UCSD-AML1 (cell line): ENCODE measurements around the gene HIPK1.
"Not testable (repeated sequence)": the region's sequence is repeated elsewhere in the genome, so short reads cannot be mapped to it uniquely, and the experiment has no call there.

Experiments used
- DNase-seq: peaks from one replicate; lab custom pipeline; 2025; ENCODE audit not compliant: unreplicated experiment; lab: John Stamatoyannopoulos, UW

HIPK1 gene

DNA sequence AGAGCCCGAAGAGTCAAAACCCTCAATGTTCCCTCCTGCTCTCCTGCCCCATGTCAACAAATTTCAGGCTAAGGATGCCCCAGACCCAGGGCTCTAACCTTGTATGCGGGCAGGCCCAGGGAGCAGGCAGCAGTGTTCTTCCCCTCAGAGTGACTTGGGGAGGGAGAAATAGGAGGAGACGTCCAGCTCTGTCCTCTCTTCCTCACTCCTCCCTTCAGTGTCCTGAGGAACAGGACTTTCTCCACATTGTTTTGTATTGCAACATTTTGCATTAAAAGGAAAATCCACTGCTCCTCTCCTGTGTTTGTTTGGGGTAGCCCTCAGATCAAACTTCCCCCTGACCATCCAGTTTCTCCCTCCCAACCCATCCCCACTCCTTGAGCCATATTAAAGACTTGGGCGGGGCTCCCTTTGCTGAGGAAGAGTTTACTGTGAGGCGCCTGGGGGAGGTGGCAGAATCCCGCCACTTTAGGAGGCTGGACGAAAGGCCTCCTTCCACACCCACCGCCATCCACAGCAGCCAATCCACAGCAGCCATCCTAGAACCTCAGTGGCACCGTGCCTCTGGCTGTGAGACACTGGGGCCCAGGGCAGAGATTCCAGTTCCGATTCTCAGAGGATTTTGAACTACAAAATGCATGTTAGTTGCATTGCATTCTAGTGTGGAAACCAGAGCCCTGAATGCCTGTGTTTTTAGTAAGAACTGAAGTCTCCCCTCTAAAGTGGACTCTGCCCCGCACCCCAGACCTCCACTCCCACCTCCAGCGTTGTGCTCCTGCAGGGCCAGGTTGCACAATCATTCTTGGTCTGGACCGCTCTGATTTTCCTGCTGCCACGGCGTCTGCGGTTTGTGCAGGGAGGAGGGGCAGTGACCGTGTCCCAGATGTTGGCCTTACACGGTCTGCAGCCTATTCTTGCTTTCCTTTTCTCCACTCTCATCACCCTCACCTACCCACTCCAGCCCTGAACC lies 53.1 kb downstream of the HIPK1 start:
- DNase-seq: peak; percentile 62

DNA sequence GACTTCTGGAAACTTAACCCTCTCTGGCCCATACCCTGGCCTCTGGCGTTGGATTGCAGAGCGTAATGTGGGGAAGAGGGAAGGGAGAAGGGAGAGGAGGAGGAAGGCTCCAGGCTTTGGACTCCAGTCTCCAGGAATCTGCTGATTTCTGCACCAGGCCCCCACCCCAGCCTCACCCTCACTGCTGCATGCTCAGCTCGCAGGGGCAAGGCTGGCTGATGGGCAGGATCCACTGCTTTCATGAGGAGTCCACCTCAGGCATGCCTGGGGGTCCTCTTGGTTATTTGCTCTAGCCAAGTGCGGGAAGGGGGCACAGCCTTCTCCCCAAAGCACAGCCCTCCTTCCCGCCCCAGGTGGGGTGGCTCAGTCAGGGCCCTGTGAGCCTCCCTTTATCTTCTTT lies 53.8 kb downstream of the HIPK1 start:
- DNase-seq: no peak

DNA sequence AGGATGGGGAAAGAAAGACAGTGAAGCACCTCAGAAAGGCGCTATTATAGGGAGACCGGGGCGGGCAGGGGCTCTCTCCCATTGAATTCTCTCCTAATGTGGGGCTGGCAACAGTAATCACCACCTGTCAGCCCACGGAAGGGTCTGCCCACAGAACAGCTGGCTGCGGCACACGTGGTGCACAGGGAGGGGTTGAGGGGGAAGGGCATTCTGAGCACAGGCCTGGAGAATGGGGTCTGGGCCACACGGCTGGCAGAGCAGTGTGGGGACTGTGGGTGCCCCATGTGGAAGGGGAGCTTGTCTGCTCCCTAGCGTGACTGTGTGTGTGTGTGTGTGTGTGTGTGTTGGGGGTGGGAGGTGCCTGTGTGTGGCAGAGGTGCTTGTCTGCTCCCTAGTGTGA lies 54.3 kb downstream of the HIPK1 start:
- no peak for DNase-seq

DNA sequence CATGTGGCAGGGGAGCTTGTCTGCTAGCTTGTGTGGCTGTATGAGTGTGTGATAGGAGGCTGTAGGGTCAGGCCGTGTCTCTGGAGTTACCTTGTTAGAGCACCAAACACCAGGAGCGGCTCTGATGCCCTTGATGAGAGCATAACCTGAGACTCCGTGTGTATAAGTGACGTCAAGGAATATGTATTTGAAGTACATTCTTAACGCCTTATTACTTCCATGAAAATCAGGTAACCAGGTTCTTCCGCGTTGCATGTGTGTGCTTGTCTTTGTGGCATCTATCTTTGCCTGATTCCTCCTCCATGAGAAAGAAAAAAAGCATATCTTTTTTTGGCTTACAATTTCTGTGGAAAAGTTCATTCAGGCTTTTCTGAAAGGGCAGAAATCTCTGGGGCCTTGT lies 54.7 kb downstream of the HIPK1 start:
- DNase-seq: no peak

DNA sequence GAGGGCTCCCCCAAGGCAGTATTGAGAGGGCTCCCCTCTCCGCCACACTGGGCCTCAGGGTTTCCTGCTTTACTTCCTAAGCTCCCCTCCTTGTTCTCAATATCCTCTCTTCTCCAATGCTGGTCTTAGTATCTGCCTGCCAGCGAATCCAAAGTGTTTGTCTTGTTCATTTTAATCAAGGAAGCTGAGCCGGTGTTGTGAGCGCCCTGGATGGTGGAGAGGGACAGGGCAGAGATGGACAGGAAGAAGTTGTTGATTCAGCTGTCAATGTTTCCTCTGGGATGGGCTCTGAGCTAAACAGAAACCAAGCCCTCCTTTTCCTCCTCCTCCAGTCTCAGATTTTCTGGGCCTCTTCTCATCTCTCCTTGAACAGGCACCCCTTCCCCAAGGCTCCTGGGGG lies 55.6 kb downstream of the HIPK1 start:
- DNase-seq: no peak

DNA sequence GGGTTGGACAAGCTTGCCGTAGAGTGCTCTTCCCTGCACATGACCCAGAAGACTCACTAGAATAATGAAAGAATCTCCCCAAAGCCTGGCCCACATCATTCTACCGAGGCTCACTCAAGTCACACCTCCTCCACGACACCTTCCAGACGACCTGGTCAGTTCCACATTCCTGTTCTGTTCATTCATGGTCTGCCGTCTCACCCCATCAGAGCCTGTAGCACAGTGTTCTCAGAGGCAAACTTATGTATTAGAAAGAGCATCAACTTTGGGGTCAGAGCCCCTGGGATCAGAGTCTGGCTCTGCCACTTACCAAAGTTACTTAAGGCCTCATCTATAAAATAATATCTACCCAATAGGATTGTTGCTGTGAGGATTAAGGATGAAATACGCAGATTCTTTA lies 57.7 kb downstream of the HIPK1 start:
- no peak for DNase-seq

DNA sequence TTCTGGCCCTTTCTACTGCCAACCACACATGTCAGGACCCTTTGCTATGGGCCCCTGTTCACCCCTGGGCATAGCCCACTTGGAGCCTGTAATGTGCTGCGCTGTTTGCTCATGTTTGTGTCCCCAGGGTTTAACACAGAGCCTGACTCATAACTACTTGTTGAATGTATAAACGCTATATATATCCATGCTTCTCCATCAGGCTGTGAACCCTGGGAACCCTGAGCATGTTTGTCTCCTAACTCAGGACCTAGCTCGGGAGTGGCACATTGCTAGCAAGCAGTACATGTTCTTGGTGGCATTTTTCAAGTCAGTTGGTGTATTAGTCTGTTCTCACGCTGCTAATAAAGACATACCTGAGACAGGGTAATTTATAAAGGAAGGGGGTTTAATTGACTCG lies 58.1 kb downstream of the HIPK1 start:
- no peak for DNase-seq

DNA sequence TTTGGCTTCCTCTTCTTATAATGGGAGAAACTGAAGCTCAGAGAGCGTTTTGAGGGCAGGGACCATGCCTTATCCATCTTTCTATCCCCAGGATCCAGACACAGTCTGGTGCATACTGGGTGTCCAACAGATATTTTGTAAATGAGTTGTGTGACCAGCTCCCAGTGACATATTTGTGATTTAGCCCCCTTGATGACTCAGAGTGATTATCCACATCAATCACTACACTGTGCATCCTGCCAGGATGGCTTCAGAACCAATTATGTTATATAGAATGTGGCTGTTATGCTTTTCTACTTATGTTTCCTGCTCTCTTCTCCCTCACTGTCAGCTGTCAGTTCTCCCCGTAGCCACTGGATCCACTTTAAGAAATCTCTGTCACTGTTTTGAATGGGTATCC lies 61.4 kb downstream of the HIPK1 start:
- DNase-seq: no peak

DNA sequence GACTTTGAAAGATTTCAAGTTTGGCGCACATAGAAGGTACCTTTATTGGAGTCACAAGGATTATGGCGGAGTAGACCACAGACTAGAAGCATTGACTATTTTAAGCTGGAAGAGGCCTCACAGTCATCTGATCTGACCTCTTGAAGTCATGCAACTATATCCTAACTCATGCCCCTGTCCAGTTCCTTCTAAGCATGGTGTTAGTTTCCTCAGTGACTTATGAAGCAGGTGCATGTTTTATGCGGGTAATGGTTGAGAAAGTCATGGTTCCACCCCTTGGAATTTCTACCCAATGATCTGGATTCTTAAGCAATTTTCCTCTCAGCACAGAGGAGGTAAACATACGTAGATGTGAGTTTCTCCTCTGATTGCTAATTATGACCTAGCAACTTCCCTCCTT lies 61.8 kb downstream of the HIPK1 start:
- no peak for DNase-seq

DNA sequence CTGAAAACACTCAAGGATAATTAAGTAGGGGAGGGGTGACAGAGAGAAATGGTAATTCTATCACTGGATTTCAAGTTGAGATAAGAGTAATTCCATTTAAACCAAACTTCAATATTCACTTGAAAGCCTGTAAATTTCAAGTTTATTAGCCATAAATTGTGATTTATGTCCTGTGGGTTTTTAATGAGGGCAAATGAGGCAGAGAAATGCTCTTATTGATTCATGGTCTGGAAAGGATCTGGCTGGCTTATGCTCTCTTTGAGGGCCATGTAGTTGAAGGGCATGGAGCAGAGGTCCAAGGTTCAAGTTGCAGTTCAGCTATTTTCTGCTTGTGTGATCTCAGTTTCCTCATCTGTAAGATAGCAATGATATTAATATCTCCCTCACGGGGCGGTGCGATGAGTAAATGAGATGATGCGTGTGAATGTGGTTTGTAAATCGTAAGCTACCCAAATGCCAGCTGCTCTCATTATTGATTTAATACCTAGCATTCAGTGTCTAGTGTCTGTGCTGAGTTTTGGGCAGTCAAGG lies 62.4 kb downstream of the HIPK1 start:
- no peak for DNase-seq

DNA sequence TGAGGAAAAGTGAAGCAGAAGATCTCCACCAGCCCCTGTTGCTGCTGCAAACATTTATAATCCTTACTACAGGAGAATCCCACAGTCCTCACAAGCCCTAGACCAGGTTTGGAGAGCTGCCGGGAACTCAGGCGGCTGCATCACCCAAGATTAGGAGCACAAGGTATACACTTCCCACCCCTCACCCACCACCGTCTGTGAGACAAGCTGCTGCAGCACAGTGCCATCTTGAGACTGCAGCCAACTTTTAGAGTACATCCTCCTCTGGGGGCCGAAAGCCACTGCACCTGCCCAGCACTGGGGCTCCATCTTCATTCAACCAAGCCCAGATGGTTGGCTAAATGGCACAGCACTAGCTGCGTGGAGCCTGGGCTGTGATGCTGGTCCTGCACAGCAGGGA lies 63.9 kb downstream of the HIPK1 start:
- DNase-seq: no peak

DNA sequence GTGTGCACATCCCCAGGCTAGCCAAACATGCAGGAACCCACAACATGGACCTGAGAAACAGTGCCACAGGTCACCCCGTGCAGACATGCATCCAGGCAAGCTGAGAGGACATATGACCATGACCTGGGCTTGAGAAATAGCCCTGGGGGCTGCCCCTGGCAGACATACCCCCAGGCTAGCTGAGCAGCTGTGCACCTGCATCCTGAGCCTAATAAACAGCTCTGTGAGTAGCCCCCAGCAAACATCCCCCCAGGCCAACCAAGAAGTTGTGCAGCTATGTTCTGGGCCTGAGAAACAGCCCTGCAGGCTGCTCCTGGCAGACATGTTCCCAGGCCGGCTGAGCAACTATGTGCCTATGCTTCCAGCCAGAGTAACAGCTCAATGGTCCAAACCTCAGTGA lies 64.6 kb downstream of the HIPK1 start:
- DNase-seq: no peak

DNA sequence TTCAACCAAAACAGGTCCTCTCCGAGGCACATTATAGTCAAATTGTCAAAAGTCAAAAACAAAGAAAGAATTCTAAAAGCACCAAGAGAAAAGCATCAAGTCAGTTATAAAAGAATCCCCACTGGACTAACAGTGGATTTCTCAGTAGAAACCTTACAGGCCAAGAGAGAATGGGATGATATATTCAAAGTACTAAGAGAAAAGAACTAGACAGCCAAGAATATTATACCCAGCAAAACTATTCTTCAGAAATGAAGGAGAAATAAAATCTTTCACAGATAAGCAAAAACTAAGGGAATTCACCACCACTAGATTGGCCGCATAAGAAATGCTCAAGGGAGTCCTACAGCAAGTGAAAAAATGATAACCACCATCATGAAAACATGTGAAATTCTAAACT lies 66.3 kb downstream of the HIPK1 start:
- no peak for DNase-seq

DNA sequence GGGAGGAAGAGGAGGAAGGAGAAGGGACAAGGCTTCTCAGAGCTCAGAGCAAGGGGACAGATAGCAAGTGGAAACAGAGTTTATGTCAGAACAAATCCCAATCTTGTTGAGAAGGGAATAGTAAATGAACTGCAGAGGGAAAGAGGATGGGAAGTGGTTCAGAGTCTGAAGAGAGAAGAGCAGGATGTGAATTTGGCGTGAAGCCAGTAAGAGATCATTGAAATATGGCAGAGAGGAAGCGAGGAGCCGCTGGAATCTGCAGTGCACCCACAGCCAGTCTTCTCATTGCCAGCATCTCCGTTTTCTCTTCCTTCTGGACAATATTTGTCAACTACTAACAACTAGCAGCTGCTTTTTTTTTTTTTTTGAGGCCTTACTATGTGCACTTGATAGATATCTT lies 69.2 kb downstream of the HIPK1 start:
- no peak for DNase-seq

DNA sequence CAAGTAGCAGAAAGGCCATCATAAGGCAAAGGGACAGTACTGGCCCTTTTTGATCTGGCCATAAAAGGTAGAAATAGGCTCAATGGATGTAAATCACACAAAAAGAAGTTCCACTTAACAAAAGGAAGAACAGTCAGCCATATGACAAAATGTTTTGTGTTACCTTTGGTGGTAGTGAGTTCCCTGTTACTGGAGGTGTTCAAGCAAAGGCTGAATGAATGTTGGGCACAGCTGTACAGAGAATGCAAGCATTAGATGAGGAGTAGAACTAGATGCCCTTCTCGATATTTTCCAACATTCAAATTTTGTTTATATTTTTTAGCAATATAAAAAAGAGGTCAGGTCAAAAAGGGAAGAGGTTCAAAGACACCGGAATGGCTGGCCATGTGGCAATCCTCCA lies 70.1 kb downstream of the HIPK1 start:
- DNase-seq: no peak

DNA sequence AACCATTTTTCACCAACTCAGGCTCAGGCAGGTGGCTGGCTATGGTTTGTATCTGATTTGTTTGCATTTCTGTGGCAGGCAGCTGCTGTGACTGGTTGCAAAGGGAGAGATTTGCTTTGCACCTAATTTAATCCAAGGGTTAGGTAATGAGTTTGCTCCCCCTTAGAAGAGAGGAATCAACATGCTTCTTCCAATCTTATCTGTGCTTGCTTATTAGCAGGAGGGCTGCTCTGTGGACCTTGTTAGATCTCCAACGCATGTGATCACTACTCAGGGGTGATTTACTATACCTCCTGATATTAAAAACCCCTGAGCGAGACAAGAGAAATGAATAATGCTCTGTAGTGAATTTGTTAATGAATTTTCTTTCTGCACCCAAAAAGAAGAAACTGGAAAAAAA lies 70.7 kb downstream of the HIPK1 start:
- no peak for DNase-seq

DNA sequence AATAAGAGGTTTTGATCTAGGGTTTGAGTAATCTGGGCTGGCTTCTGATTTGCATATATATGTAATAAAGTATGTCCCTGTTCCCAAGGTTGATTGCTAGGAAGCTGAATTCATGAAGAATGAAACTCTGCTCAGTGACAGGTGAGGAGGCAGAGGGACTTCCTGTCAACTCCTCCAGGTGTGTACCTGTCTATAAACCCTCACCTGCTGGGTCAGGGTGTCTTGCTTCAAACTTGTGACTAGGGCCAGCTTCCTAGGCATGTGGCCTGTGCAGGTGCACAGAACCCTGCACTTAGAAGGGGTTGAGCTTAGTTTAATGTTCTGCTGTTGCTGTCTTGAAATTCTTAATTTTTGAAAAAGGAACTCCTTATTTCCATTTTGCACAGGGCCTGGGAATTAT lies 71.3 kb downstream of the HIPK1 start:
- no peak for DNase-seq

DNA sequence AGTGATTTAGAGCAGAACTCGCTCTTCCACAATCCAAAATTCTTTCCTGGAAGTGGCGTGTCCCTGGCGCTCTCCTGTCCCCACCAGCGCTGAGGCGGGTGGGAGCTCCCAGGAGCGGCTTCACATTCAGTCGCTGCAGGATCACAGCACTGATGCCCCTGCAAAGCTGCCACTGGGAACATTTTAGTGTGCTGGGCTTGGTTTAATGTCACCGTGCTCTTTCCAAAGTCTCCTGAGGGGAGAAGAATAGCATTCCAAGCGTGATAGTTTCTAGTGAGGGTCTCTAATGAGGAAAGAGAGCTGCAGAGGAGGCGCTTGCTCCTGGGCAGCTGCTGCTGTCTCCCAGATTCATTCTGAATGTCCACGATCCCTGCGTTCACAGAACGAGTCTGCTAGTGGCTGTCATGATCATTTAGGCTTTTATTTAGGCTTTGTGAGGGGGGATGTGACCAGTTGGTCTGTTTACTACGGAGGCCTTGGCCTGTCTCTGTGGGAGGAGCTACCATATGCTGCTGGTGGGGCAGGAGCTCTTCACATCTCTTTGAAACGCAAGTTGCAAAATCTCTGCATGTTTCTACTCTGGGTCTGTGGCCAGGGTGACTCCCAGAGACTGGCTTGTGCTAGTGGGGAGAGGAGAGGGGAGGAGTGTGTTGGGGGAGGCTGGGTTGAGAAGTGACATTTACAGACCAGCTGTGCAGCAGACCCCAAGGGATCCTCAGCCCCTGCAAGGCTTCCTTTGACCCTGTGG lies 73.5 kb downstream of the HIPK1 start:
- DNase-seq: no peak

DNA sequence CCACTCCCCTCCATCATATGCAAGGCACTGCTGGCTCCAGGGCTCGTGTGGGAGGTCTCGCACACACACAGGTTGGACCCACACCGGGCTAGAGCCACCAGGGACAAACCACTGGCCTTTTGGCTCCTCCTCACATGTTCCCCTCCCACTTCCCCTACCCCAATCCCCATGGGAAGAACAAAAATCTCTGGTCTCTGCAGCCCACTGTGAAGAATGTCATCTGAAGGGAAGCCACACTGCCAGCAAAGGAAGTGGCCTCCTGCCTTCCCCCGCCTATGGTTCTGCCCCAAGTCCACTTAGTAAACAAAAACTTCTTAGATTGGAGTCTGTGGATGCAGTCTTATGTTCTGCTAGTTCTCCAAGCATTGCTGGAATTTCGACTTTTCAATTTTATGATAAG lies 74.3 kb downstream of the HIPK1 start:
- peak; percentile 33 for DNase-seq

DNA sequence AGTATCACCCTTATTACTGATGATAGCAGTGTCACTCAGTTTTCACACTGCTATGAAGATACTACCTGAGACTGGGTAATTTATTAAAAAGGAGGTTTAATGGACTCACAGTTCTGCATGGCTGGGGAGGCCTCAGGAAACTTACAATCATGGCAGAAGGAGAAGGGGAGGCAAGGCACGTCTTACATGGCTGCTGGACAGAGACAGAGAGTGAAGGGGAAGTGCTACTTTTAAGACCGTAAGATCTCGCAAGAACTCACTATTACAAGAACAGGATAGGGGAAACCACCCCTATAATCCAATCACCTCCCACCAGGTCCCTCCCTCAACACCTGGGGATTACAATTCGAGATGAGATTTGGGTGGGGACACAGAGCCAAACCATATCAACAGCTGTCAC lies 77.7 kb downstream of the HIPK1 start:
- not testable (repeated sequence) for DNase-seq

DNA sequence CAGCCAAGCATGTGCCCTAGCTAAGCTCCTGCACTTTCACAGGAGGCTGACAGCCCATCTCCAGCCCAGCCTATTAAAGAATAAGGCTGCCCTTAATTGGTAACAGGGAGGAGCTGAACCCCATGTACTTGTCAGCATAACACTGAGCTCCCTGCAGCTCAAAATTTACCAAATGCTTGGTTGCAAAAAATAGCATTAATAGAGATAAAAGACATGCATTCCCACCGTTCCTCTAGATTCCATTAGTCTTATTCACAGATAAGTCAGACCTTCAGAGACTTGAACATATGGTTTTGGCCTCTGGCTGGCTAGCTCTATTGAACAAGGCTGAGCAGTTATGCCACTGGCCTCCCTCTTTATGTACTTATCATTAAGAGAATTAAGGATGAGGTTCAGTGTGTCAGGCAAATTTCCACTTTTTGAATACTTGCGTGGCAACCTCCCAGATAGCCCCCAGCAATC lies 79.4 kb downstream of the HIPK1 start:
- no peak for DNase-seq

DNA sequence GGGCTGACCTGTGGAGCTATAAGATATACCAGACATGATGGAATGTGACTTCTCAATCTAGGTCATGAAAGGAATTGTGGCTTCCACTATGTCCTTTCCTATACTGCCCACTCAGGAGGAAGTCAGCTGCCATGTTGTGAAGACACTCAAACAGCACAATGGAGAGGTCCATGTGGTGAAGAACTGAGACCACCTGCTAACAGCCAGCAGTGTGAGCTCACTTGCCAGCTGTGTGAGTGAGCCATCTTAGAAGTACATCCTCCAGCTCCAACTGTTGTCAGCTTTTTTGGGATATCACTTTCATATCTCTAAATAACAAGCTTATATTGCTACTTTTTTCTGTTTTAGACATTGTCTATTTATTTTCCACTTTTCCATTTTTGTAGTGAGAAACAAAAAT lies 79.9 kb downstream of the HIPK1 start:
- no peak for DNase-seq
